Stimulated activated CD8-positive, alpha-beta memory T cell treated with anti-CD3 and anti-CD28 coated beads, Interleukin-4, amount 100 ng/mL, for 48 hours (primary cell): Measurements from ENCODE around the gene SEPTIN8.

Source experiments
- DNase-seq: peaks from one replicate; pipeline ENCODE4 v3.0.0-alpha.2; 2020

Gene SEPTIN8

DNA sequence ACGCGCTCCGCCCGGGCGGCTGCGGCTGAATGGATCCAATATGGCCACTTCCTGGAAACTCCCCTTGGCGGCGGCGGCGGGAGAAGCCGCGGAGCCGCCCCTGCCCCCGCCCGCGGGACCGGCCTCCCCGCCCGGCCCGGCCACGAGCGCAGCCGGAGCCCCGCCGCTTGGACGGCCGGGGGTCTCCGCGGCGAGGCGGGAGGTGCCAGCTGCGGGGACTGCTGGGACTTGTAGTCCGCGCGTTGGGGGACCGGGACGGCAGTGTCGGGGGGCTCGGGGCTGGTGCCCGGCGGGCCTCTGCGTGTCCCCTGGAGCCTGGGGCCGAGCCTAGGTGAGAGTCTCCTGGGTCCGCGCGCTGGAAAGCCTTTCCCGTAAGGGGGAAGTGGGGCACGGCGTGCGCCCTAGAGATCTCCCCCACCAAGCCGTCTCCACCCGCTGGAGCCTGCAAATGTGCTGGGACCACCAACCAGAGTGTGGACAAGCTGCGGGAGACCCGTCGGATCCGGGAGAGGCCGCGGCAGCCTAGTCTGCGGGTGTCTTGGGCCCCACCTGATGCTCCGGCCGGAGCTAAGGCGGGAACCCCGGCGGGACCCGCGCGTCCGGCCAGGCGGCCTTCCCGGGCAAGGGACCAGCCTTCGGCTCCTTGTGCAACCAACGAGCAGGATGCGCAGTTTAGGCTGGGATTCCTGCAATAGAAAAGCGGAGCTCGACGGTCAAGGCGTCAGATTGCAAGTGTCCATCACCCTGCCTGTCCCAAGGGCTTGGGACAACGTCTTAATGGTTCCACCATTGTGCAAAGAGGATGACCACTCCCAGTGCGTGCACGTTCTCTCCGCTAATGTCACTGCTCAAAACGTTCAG is at the start of gene SEPTIN8:
Gene SEPTIN8 (minus strand): TSS at position 31 of the 861 bp plus-strand sequence. CDS start 102 bp downstream, outside the sequence.
- DNase-seq, result peak; percentile 55

- DNase-seq, result no peak
Measured at GRCh38 chr5:132826424-132827082, 49.5 kb upstream of the SEPTIN8 start.

- DNase-seq, result no peak
Measured at GRCh38 chr5:132825834-132826391, 48.9 kb upstream of the SEPTIN8 start.

- DNase-seq, result no peak
Measured at GRCh38 chr5:132825033-132825833, 48.2 kb upstream of the SEPTIN8 start.

DNA sequence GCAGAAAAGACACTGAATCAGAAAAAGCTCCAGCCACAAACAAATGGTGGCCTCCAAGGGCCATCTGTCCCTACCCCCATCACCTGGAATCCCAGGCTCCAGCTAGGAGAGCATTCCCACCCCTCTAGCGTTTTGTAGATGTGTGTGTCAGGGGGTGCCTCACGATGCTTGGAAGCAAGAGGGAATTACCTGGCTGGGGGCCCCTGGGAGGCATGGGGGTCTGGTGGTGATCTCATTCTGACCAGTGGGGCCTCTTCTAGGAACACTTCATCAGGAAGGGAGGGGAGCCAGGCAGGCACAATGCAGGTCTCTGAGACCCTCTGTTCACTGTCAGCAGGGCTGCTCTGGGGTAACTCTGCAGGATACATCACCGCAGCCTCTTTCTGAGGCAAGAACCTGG is 47.4 kb upstream of the SEPTIN8 start:
- no peak for DNase-seq

GRCh38 chr5:132823481-132824050 is 46.5 kb upstream of the SEPTIN8 start:
- DNase-seq, result no peak

- DNase-seq, result no peak
Measured at GRCh38 chr5:132822650-132823480, 45.8 kb upstream of the SEPTIN8 start.

DNA sequence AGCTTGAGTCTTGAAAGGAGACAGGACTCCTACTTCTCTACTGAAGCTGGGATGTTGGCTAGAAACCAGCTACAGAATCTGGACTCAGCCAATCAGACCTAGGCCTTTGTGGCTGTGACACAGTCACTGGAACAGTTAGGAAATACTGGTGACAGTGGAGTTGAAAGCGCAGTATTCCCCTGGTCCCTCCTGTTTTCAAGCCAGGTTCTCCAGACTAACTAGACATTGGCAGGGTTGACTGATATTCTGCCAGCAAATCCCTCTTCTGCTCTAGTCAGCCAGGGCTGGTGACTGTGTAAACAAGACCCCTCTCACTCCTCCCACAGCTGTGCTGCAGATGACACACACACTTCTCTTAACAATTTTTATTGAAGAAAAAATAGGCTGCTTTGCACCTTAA is 44.8 kb upstream of the SEPTIN8 start:
- DNase-seq, result no peak

GRCh38 chr5:132821350-132821749 is 44.3 kb upstream of the SEPTIN8 start:
- no peak for DNase-seq

DNA sequence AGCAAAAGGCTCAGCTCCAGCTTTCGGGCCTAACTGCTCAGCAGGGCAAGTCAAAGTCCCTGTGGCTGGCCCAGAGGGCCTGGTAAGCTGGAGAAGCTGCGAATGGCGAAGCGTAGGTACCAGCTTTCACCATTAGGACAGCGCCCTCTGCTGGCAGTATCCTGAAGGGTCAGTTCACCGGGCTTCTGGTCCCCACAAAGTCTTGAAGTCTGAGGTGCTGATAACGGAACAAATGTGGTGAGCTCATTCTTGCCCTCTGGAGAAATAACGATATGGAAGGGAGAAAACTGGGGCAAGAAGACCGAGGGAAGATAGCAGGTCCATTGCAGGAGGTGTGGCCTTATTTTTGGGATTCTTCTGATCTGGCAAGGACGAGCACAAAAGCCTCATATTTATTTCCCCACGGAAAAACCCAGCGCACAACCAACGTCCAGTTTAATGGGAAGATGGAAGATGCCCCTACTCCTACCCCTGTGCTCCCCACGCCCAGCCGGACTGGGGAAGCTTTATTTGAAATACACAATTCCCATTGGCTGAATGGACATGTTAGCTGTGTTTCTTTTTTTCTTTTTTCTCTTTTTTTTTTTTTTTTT is 43.2 kb upstream of the SEPTIN8 start:
- DNase-seq, result peak; percentile 98

GRCh38 chr5:132819468-132819867 is 42.4 kb upstream of the SEPTIN8 start:
- DNase-seq, result no peak

- no peak for DNase-seq
Measured at GRCh38 chr5:132817011-132817410, 40.0 kb upstream of the SEPTIN8 start.

- no peak for DNase-seq
Measured at GRCh38 chr5:132816554-132816953, 39.5 kb upstream of the SEPTIN8 start.

DNA sequence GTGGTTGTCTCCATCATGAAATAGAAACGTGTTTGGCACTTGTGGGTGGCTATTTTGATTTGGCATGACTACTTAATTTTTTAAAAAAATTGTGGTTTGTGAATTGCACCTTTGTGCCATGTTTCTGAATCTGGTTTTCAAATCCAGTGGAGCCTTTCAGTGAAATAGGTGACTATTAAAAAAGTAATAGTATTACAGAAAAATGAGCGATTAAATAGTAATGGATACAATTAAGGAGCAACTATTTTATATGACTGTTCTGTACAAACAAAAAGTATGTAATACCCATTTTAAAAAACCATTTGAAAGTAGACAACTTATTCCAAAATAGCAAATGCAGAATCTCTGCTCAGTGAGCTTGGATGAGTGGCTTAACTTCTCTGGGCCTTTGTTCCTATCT is 39.0 kb upstream of the SEPTIN8 start:
- no peak for DNase-seq

DNA sequence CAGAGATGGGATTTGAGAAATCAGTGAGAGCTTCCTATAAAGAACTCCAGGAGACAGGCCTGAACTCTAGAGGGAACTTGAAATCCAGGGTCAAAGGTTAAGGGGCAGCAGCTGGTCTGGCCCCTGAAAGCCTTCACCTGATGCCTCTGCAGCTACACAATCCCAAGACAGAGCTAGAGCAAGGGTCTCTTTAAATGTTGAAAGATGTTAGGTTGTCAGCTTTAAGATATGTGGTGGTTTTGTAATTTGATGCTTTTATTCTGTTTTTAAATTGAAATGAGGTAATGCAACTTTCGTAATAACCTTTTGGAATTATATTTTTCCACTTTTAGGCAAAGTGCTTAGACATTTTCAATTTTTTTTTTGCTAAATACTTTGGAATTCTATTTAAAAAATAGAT is 38.4 kb upstream of the SEPTIN8 start:
- DNase-seq, result no peak

- DNase-seq, result no peak
Measured at GRCh38 chr5:132814503-132815294, 37.7 kb upstream of the SEPTIN8 start.

DNA sequence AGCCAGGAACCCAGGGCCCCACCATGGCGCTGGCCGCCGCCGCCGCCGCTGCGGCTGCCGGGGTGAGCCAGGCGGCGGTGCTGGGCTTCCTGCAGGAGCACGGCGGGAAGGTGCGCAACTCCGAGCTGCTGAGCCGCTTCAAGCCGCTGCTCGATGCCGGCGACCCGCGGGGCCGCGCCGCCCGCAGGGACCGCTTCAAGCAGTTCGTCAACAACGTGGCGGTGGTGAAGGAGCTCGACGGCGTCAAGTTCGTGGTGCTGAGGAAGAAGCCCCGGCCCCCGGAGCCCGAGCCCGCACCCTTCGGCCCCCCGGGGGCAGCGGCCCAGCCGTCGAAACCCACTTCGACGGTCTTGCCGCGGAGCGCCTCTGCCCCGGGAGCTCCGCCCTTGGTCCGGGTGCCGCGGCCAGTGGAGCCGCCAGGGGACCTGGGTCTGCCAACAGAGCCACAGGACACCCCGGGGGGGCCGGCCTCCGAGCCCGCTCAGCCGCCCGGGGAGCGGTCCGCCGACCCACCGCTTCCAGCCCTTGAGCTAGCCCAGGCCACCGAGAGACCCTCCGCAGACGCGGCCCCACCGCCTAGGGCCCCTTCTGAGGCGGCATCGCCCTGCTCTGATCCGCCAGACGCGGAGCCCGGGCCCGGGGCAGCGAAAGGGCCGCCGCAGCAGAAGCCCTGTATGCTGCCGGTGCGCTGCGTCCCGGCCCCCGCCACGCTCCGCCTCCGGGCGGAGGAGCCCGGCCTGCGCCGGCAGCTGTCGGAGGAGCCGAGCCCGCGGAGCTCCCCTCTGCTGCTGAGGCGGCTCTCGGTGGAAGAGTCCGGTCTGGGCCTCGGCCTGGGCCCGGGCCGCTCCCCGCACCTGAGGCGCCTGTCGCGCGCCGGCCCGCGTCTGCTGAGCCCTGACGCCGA is 36.8 kb upstream of the SEPTIN8 start:
- DNase-seq, result peak; percentile 50

- DNase-seq, result no peak
Measured at GRCh38 chr5:132812781-132813598, 36.0 kb upstream of the SEPTIN8 start, which contains the start of gene SOWAHA. TSS of gene SOWAHA (plus strand) at chr5:132813302. CDS start at chr5:132813622, 320 bp downstream.
